ENCODE results near the gene GBX2. TPM values are rescaled to one million over a fixed set of nuclear protein-coding genes. Genes with fewer than 3 reads are reported as not detected.

The GBX2 gene
- total and polyA plus RNA-seq, 12 donors, result not detected

DNA sequence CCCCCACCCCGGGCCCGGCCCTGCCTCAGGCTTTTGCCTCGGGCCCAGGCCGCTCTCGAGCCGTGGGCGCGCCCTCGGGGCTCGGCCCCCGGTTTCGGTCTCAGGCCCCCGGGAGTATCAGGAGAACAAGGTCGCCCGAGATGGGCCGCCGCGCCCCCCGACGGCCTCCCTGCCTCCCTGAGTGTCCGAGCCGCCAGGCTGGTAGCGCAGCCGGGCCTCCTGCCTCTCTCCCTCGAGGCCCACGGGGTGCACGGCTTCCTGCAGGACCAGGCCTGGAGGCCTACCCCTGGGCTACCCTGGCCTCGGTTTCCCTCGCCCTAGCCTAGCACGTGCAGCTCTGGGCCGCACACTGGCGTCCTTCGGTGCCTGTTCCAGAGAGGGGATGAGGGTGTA lies 8.4 kb downstream of the GBX2 start:
- no peak for DNase-seq
- H3K4me1 ChIP-seq (replicated peaks in 1 of 2), result peaks cover 0 to 13% of the 10 kb centered on the region in 2 donors
- H3K36me3 ChIP-seq (replicated peaks in 1 of 2), result no peaks in the 10 kb centered on the region
- H3K27ac ChIP-seq, result no peak overlapping the region
- H3K9me3 ChIP-seq (replicated peaks in 1 of 3), result no peaks in the 10 kb centered on the region
- H3K27me3 ChIP-seq, result peaks cover 56% of the 10 kb centered on the region
- TF ChIP-seq, protein P1, sequence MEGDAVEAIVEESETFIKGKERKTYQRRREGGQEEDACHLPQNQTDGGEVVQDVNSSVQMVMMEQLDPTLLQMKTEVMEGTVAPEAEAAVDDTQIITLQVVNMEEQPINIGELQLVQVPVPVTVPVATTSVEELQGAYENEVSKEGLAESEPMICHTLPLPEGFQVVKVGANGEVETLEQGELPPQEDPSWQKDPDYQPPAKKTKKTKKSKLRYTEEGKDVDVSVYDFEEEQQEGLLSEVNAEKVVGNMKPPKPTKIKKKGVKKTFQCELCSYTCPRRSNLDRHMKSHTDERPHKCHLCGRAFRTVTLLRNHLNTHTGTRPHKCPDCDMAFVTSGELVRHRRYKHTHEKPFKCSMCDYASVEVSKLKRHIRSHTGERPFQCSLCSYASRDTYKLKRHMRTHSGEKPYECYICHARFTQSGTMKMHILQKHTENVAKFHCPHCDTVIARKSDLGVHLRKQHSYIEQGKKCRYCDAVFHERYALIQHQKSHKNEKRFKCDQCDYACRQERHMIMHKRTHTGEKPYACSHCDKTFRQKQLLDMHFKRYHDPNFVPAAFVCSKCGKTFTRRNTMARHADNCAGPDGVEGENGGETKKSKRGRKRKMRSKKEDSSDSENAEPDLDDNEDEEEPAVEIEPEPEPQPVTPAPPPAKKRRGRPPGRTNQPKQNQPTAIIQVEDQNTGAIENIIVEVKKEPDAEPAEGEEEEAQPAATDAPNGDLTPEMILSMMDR (IDR thresholded peaks at IDR 0.05), result no peak
- TF ChIP-seq POLR2A (IDR thresholded peaks at IDR 0.05), result no peak
- no peak overlapping the region for H3K4me3 ChIP-seq
- intact Hi-C loops (cut with DNase I), result no loop called here
- 12 to 16% (median 14%) methylated on average over 6 to 33 of the region's 33 CpGs for WGBS, 4 donors

DNA sequence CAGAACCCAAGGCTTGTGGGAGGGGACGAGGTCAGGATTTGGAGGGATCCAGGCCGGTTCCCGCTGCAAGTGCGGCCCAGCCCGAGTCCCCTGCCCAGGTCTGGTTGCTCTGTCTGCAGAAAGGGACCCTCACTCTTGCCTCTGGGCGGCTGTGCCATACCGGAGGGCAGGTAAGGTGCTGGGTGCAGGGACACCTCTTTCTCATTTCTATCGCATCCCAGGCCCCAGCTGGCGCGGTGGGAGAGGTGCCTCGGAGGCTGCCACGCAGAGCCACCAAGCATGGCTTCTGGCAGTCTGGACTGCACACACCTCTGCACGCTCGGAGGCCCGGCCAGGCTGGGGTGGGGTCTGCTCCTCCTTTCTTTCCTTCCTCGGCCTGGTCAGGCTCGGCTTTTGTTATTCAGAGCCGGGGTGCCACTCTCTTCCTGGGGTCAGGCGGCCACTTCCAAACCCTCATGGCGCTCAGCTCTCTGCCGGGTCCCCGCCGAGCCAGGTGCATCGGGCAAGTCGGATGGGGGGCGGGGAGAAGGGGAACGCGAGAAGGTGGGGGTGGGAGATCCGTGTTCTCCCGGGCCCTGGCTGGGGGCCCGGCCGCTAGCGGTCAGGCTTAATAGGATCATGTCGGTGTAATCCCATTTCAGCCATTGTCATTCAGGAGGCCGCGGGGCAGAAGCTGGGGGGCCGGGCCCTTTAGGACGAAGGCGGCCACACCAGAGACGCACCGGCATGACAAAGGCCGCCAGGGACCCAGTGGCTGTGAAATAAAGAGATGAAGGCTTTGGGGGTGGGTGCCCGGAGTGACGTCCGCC lies 9.0 kb downstream of the GBX2 start:
- Histone ChIP-seq H3K27ac (no peak overlapping the region), H3K27me3 (peaks cover 50% of the 10 kb centered on the region), H3K36me3 (replicated peaks in 1 of 2) (no peaks in the 10 kb centered on the region), H3K4me1 (replicated peaks in 1 of 2) (peaks cover 0 to 7% of the 10 kb centered on the region in 2 donors), H3K9me3 (replicated peaks in 1 of 3) (no peaks in the 10 kb centered on the region), H3K4me3 (no peak overlapping the region)
- intact Hi-C loops (cut with DNase I), result no loop called here
- WGBS, 4 donors, result 31 to 36% (median 32%) methylated on average over 24 to 45 of the region's 45 CpGs
- no peak for DNase-seq
- no peak for TF ChIP-seq POLR2A (IDR thresholded peaks at IDR 0.05)
- TF ChIP-seq, protein P1 (IDR thresholded peaks at IDR 0.05), result no peak

DNA sequence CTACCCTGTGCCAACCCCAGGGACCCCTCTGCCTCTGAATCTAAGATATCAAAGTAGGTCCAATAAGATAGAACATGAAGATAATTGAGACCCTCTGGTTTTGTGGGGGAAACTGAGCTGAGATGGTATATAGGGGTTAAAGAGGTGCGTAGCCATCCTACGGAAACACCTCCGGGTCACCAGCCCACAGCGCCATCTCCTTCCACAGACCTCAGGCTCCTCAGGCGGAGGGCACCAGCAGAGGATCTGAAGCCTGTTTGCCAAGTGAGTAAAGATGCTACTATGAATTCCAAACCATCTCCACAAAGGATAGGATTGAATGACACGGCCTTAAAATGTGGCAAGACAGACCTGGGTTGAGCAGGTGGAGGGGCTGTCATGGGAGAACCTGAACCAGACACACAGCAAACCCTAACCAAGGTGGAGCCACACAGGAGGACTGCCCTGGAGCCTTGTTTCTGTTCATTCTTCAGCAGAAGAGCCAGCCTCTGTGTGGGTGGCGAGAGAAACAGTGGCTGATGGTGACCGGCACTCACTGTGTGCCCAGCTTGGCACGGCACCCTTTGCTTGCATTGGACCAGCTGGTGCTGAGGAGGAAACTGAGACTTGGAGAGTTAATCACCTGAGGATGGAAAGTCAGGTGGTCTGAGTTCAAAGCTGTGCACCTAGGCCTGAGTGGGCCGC lies 10.2 kb downstream of the GBX2 start:
- H3K4me3 ChIP-seq, result no peak overlapping the region
- H3K27me3 ChIP-seq, result peaks cover 38% of the 10 kb centered on the region
- H3K36me3 ChIP-seq (replicated peaks in 1 of 2), result no peaks in the 10 kb centered on the region
- no peak for DNase-seq
- H3K27ac ChIP-seq, result no peak overlapping the region
- peaks cover 0 to 3% (median 0%) of the 10 kb centered on the region in 3 donors for H3K9me3 ChIP-seq (replicated peaks in 1 of 3)
- no peak for TF ChIP-seq POLR2A (IDR thresholded peaks at IDR 0.05)
- 86 to 93% (median 89%) methylated on average over 9 to 10 of the region's 10 CpGs for WGBS, 4 donors
- intact Hi-C loops (cut with DNase I), result no loop called here
- H3K4me1 ChIP-seq (replicated peaks in 1 of 2), result no peaks in the 10 kb centered on the region

DNA sequence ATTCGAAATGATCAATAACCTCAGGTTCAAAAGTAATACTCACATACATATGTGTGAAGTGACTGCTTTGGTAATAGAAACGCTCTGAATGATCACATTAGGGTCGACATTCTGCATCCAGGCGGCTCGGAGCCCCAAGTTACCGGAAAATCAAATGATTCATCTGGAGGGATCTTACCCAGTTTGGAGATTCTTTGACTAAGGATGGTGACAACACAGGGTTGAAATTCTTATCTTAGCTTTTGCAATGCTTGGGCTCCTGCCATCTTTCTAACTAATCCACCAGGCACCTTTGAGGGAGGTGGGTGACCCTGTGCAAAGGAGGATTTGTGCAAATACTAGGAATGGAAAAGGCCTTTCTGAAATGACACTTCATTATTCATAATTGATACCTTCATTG lies 10.8 kb downstream of the GBX2 start:
- Histone ChIP-seq H3K9me3 (replicated peaks in 1 of 3) (peaks cover 0 to 3% (median 0%) of the 10 kb centered on the region in 3 donors), H3K4me1 (replicated peaks in 1 of 2) (no peaks in the 10 kb centered on the region), H3K27ac (no peak overlapping the region), H3K27me3 (peaks cover 32% of the 10 kb centered on the region), H3K4me3 (no peak overlapping the region), H3K36me3 (replicated peaks in 1 of 2) (no peaks in the 10 kb centered on the region)
- no peak for DNase-seq
- 77 to 92% (median 84%) methylated on average over 6 of the region's 6 CpGs for WGBS, 4 donors
- intact Hi-C loops (cut with DNase I), result no loop called here
- TF ChIP-seq POLR2A (IDR thresholded peaks at IDR 0.05), result no peak
- TF ChIP-seq, protein P1 (IDR thresholded peaks at IDR 0.05), result no peak
